Immature natural killer cell (primary cell): ENCODE results near the gene NDUFB6. TPM values are rescaled to one million over a fixed set of nuclear protein-coding genes. Genes with fewer than 3 reads are reported as not detected.

ENCODE experiments used
- DNase-seq, 3 donors: peaks; one replicate each; pipeline ENCODE4 v3.0.0; 2022; ENCODE audit warnings: mixed read lengths in 1 of 3
- H3K27ac Mint-ChIP-seq, 6 donors: one replicate each; pipeline ENCODE4 v1.8.0; 2020; ENCODE audit warnings: mixed read lengths in 6 of 6, mild to moderate bottlenecking in 5 of 6, inconsistent platforms in 4 of 6, moderate library complexity in 3 of 6
- H3K27me3 Mint-ChIP-seq, 3 donors: one replicate each; pipeline ENCODE4 v1.8.0; 2020 to 2021; ENCODE audit warnings: low read depth in 3 of 3, mild to moderate bottlenecking in 3 of 3, mixed read lengths in 3 of 3, moderate library complexity in 3 of 3, inconsistent platforms in 1 of 3
- H3K36me3 Mint-ChIP-seq, 3 donors: one replicate each; pipeline ENCODE4 v1.8.0; 2020; ENCODE audit warnings: mixed read lengths in 3 of 3, inconsistent platforms in 2 of 3, mild to moderate bottlenecking in 2 of 3
- H3K4me1 Mint-ChIP-seq, 2 donors: one replicate each; pipeline ENCODE4 v1.8.0; 2020; ENCODE audit warnings: inconsistent platforms in 2 of 2, mild to moderate bottlenecking in 2 of 2, mixed read lengths in 2 of 2, moderate library complexity in 1 of 2
- H3K4me3 Mint-ChIP-seq, 5 donors: one replicate each; pipeline ENCODE4 v1.8.0; 2020; ENCODE audit warnings: mild to moderate bottlenecking in 5 of 5, mixed read lengths in 5 of 5, inconsistent platforms in 3 of 5, moderate library complexity in 3 of 5
- H3K9me3 Mint-ChIP-seq, 6 donors: one replicate each; pipeline ENCODE4 v1.8.0; 2020; ENCODE audit warnings: mild to moderate bottlenecking in 6 of 6, mixed read lengths in 6 of 6, inconsistent platforms in 4 of 6, moderate library complexity in 3 of 6
- polyA plus RNA-seq, 3 donors: library from polyadenylated mRNA; unstranded; fragments of 300-500 nt; fragmentation: Illumina TruSeq; gene quantifications; one replicate each; pipeline ENCODE4 v1.2.3, GENCODE V29; 2021

Gene NDUFB6
- polyA plus RNA-seq, 3 donors from 2014 or later, result 80.8 to 110 (median 84.9) TPM

- Mint-ChIP-seq H3K9me3 (no peaks in the 10 kb centered on the region), H3K27me3 (peaks cover 4% of the 10 kb centered on the region in 3 donors), H3K36me3 (no peaks in the 10 kb centered on the region), H3K4me1 (no peaks in the 10 kb centered on the region), H3K4me3 (no peak overlapping the region), H3K27ac (no peak overlapping the region)
- DNase-seq, result no peak
These were observed 7.8 kb upstream of the NDUFB6 start for GRCh38 chr9:32580631-32581300.

GRCh38 chr9:32579706-32580331 is 6.9 kb upstream of the NDUFB6 start:
- Mint-ChIP-seq H3K27me3 (peaks cover 2 to 4% (median 4%) of the 10 kb centered on the region in 3 donors), H3K27ac (no peak overlapping the region), H3K4me1 (no peaks in the 10 kb centered on the region), H3K4me3 (no peak overlapping the region), H3K9me3 (no peaks in the 10 kb centered on the region), H3K36me3 (no peaks in the 10 kb centered on the region)
- DNase-seq, result peak; percentile 55 to 64 (median 58)

GRCh38 chr9:32578976-32579375 is 6.0 kb upstream of the NDUFB6 start:
- H3K27me3 Mint-ChIP-seq, result peaks cover 2 to 4% (median 4%) of the 10 kb centered on the region in 3 donors
- no peak overlapping the region for H3K4me3 Mint-ChIP-seq
- no peaks in the 10 kb centered on the region for H3K9me3 Mint-ChIP-seq
- no peak overlapping the region for H3K27ac Mint-ChIP-seq
- no peak for DNase-seq
- H3K4me1 Mint-ChIP-seq, result peaks cover 0 to 2% of the 10 kb centered on the region in 2 donors
- H3K36me3 Mint-ChIP-seq, result no peaks in the 10 kb centered on the region

- Mint-ChIP-seq H3K27me3 (peaks cover 8 to 9% (median 9%) of the 10 kb centered on the region in 3 donors), H3K36me3 (no peaks in the 10 kb centered on the region), H3K4me3 (no peak overlapping the region)
These were observed 4.4 kb upstream of the NDUFB6 start for GRCh38 chr9:32577316-32577715.

GRCh38 chr9:32574858-32575257 is 1.9 kb upstream of the NDUFB6 start:
- Mint-ChIP-seq H3K27me3 (peaks cover 6 to 9% (median 9%) of the 10 kb centered on the region in 3 donors), H3K4me3 (peak overlapping the region in 1 of 5 donors; percentile 34), H3K4me1 (peaks cover 26 to 40% of the 10 kb centered on the region in 2 donors), H3K27ac (no peak overlapping the region), H3K9me3 (no peaks in the 10 kb centered on the region), H3K36me3 (no peaks in the 10 kb centered on the region)
- no peak for DNase-seq

More at GRCh38 chr9:32577316-32577715, 4.4 kb upstream of the NDUFB6 start:
- no peak for DNase-seq
- Mint-ChIP-seq H3K27ac (no peak overlapping the region), H3K4me1 (peaks cover 14 to 19% of the 10 kb centered on the region in 2 donors), H3K9me3 (no peaks in the 10 kb centered on the region)

GRCh38 chr9:32573821-32574220 is 862 bp upstream of the NDUFB6 start:
- no peak for DNase-seq
- Mint-ChIP-seq H3K4me3 (peak overlapping the region; percentile 98 to 100 (median 99)), H3K27ac (peak overlapping the region; percentile 92 to 99 (median 96)), H3K36me3 (no peaks in the 10 kb centered on the region), H3K9me3 (no peaks in the 10 kb centered on the region), H3K27me3 (peaks cover 6 to 9% (median 9%) of the 10 kb centered on the region in 3 donors), H3K4me1 (peaks cover 27 to 43% of the 10 kb centered on the region in 2 donors)

- Mint-ChIP-seq H3K27ac (peak overlapping the region; percentile 92 to 99 (median 96)), H3K9me3 (no peaks in the 10 kb centered on the region), H3K4me1 (peaks cover 27 to 48% of the 10 kb centered on the region in 2 donors), H3K27me3 (peaks cover 5 to 9% (median 6%) of the 10 kb centered on the region in 3 donors), H3K4me3 (peak overlapping the region; percentile 98 to 100 (median 99)), H3K36me3 (peaks cover 0 to 10% (median 8%) of the 10 kb centered on the region in 3 donors)
- DNase-seq, result peak; percentile 66 to 74 (median 70)
These were observed 725 bp downstream of the NDUFB6 start for GRCh38 chr9:32571969-32572899.

GRCh38 chr9:32570262-32570661 is 2.7 kb downstream of the NDUFB6 start:
- Mint-ChIP-seq H3K9me3 (no peaks in the 10 kb centered on the region), H3K36me3 (peaks cover 4 to 19% (median 11%) of the 10 kb centered on the region in 3 donors), H3K4me1 (peaks cover 36 to 57% of the 10 kb centered on the region in 2 donors), H3K4me3 (no peak overlapping the region), H3K27ac (peak overlapping the region in 3 of 6 donors; percentile 7 to 77 (median 46)), H3K27me3 (peaks cover 4 to 7% (median 5%) of the 10 kb centered on the region in 3 donors)
- DNase-seq, result no peak

GRCh38 chr9:32566770-32567169 is 6.2 kb downstream of the NDUFB6 start:
- H3K4me1 Mint-ChIP-seq, result peaks cover 19 to 47% of the 10 kb centered on the region in 2 donors
- peaks cover 4 to 30% (median 18%) of the 10 kb centered on the region in 3 donors for H3K36me3 Mint-ChIP-seq
- no peak overlapping the region for H3K4me3 Mint-ChIP-seq
- no peak for DNase-seq
- no peaks in the 10 kb centered on the region for H3K27me3 Mint-ChIP-seq
- peak overlapping the region in 1 of 6 donors; percentile 90 for H3K27ac Mint-ChIP-seq
- H3K9me3 Mint-ChIP-seq, result no peaks in the 10 kb centered on the region

- Mint-ChIP-seq H3K4me1 (peaks cover 18 to 44% of the 10 kb centered on the region in 2 donors), H3K27me3 (peaks cover 0 to 1% (median 0%) of the 10 kb centered on the region in 3 donors), H3K4me3 (peak overlapping the region in 2 of 5 donors; percentile 5 to 27), H3K9me3 (no peaks in the 10 kb centered on the region), H3K27ac (peak overlapping the region; percentile 47 to 90 (median 66)), H3K36me3 (peaks cover 4 to 30% (median 20%) of the 10 kb centered on the region in 3 donors)
- DNase-seq, result peak in 1 of 3 donors; percentile 12
These were observed 7.0 kb downstream of the NDUFB6 start for GRCh38 chr9:32565967-32566366.

GRCh38 chr9:32558408-32558934 is 14.5 kb downstream of the NDUFB6 start:
- peaks cover 0 to 1% (median 0%) of the 10 kb centered on the region in 3 donors for H3K27me3 Mint-ChIP-seq
- no peaks in the 10 kb centered on the region for H3K9me3 Mint-ChIP-seq
- peaks cover 0 to 4% (median 0%) of the 10 kb centered on the region in 3 donors for H3K36me3 Mint-ChIP-seq
- H3K4me1 Mint-ChIP-seq, result peaks cover 11 to 52% of the 10 kb centered on the region in 2 donors
- no peak for DNase-seq
- peak overlapping the region in 2 of 6 donors; percentile 41 to 48 for H3K27ac Mint-ChIP-seq
- no peak overlapping the region for H3K4me3 Mint-ChIP-seq

- peaks cover 43 to 81% of the 10 kb centered on the region in 2 donors for H3K4me1 Mint-ChIP-seq
- H3K27me3 Mint-ChIP-seq, result peaks cover 2 to 17% (median 11%) of the 10 kb centered on the region in 3 donors
- H3K9me3 Mint-ChIP-seq, result no peaks in the 10 kb centered on the region
- no peaks in the 10 kb centered on the region for H3K36me3 Mint-ChIP-seq
- DNase-seq, result no peak
- H3K4me3 Mint-ChIP-seq, result no peak overlapping the region
- H3K27ac Mint-ChIP-seq, result peak overlapping the region in 2 of 6 donors; percentile 3 to 51
These were observed 18.4 kb downstream of the NDUFB6 start for GRCh38 chr9:32554591-32554990.

- peak overlapping the region in 3 of 6 donors; percentile 49 to 79 (median 61) for H3K27ac Mint-ChIP-seq
- peaks cover 45 to 81% of the 10 kb centered on the region in 2 donors for H3K4me1 Mint-ChIP-seq
- no peaks in the 10 kb centered on the region for H3K36me3 Mint-ChIP-seq
- H3K9me3 Mint-ChIP-seq, result no peaks in the 10 kb centered on the region
- H3K27me3 Mint-ChIP-seq, result peaks cover 2 to 17% (median 11%) of the 10 kb centered on the region in 3 donors
- H3K4me3 Mint-ChIP-seq, result peak overlapping the region in 2 of 5 donors; percentile 24 to 25
- no peak for DNase-seq
These were observed 18.9 kb downstream of the NDUFB6 start for GRCh38 chr9:32554107-32554506.
